Calu3 (cell line): ENCODE results near the gene ACOX1. TPM values are rescaled to one million over a fixed set of nuclear protein-coding genes. Genes with fewer than 3 reads are reported as not detected.

Source experiments
- BruUV-seq: library from RNA; stranded (reverse); fragments of 400-500 nt; replicated peaks from 2 replicates; lab custom pipeline; 2021; lab: Mats Ljungman, UMichigan
- CTCF ChIA-PET: fragments of 300-600 bp; sonication (Branson Sonifier 250); formaldehyde crosslinking; loops from one replicate; lab custom pipeline; 2022; ENCODE audit warnings: antibody characterized with exemption; lab: Charles Lee
- DNase-seq: peaks from one replicate; pipeline ENCODE4 v3.0.0; 2022
- H3K27ac Mint-ChIP-seq: one replicate; pipeline ENCODE4 v1.8.0; 2022; ENCODE audit warnings: mixed read lengths; ENCODE audit not compliant: unreplicated experiment
- H3K27me3 Mint-ChIP-seq: one replicate; pipeline ENCODE4 v1.8.0; 2022; ENCODE audit warnings: mixed read lengths; ENCODE audit not compliant: unreplicated experiment
- H3K36me3 Mint-ChIP-seq: one replicate; pipeline ENCODE4 v1.8.0; 2022; ENCODE audit warnings: mild to moderate bottlenecking, moderate library complexity, mixed read lengths; ENCODE audit not compliant: insufficient read depth, unreplicated experiment
- H3K4me1 Mint-ChIP-seq: one replicate; pipeline ENCODE4 v1.8.0; 2022; ENCODE audit warnings: mild to moderate bottlenecking, low read depth, mixed read lengths; ENCODE audit not compliant: unreplicated experiment
- H3K4me3 Mint-ChIP-seq: one replicate; pipeline ENCODE4 v1.8.0; 2022; ENCODE audit warnings: mild to moderate bottlenecking, low read depth, moderate library complexity, mixed read lengths; ENCODE audit not compliant: unreplicated experiment
- H3K9me3 Mint-ChIP-seq: one replicate; pipeline ENCODE4 v1.8.0; 2022; ENCODE audit warnings: low read depth, mixed read lengths; ENCODE audit not compliant: unreplicated experiment
- CTCF ChIP-seq: fragments of 200-600 bp; IDR thresholded peaks from one replicate; pipeline ENCODE4 v1.8.0; 2022; ENCODE audit warnings: antibody characterized with exemption; ENCODE audit not compliant: unreplicated experiment
- intact Hi-C: fragments of 100-400 bp; cut with micrococcal nuclease; formaldehyde crosslinking; loops from one replicate; pipeline ENCODE4 v1.10.0; 2022; ENCODE audit not compliant: unreplicated experiment
- total RNA-seq: library from RNA; stranded (reverse); gene quantifications from 2 replicates; pipeline ENCODE4 v1.2.3, GENCODE V29; 2022

ACOX1 gene
- total RNA-seq, 1 experiment from 2014 or later = 53.1 TPM

GRCh38 chr17:75983501-75984181 lies 4.7 kb upstream of the ACOX1 start:
- no TSS peak for BruUV-seq
- H3K4me3 Mint-ChIP-seq = peak overlapping the region; percentile 40
- H3K27ac Mint-ChIP-seq = peak overlapping the region; percentile 81
- intact Hi-C loops = no loop called here
- H3K9me3 Mint-ChIP-seq = no peaks in the 10 kb centered on the region
- DNase-seq = peak; percentile 75
- no peaks in the 10 kb centered on the region for H3K27me3 Mint-ChIP-seq
- peaks cover 42% of the 10 kb centered on the region for H3K36me3 Mint-ChIP-seq
- peaks cover 41% of the 10 kb centered on the region for H3K4me1 Mint-ChIP-seq
- CTCF ChIA-PET = interaction anchor here (1.1 to 2.0 kb wide), 2 partner anchors 16 to 22 kb away, joined by 3 to 5 read pairs; no protein-coding TSS in a partner anchor
- TF ChIP-seq CTCF = no peak

- peaks cover 47% of the 10 kb centered on the region for H3K4me1 Mint-ChIP-seq
Observed at GRCh38 chr17:75981019-75981615, 2.2 kb upstream of the ACOX1 start.

GRCh38 chr17:75980188-75981018 lies 1.4 kb upstream of the ACOX1 start:
- CTCF ChIA-PET = interaction anchor here (0.6 to 1.3 kb wide), 6 partner anchors 14 to 389 kb away, joined by 3 to 6 read pairs (median 3); partner anchors contain the start of gene FBF1
- no peak for TF ChIP-seq CTCF
- H3K4me3 Mint-ChIP-seq = peak overlapping the region; percentile 79
- no peak for DNase-seq
- intact Hi-C loops = no loop called here
- H3K4me1 Mint-ChIP-seq = peaks cover 55% of the 10 kb centered on the region
- peak overlapping the region; percentile 95 for H3K27ac Mint-ChIP-seq
- no peaks in the 10 kb centered on the region for H3K27me3 Mint-ChIP-seq
- peaks cover 59% of the 10 kb centered on the region for H3K36me3 Mint-ChIP-seq
- no TSS peak for BruUV-seq
- H3K9me3 Mint-ChIP-seq = no peaks in the 10 kb centered on the region

More at GRCh38 chr17:75981019-75981615, 2.2 kb upstream of the ACOX1 start:
- no peak for DNase-seq
- no peaks in the 10 kb centered on the region for H3K27me3 Mint-ChIP-seq
- peaks cover 56% of the 10 kb centered on the region for H3K36me3 Mint-ChIP-seq
- no peak for TF ChIP-seq CTCF
- CTCF ChIA-PET = interaction anchor here (0.6 to 1.4 kb wide), 5 partner anchors 11 to 890 kb away, joined by 3 read pairs; partner anchors contain the start of gene FBF1
- intact Hi-C loops = no loop called here
- peak overlapping the region; percentile 95 for H3K27ac Mint-ChIP-seq
- H3K4me3 Mint-ChIP-seq = peak overlapping the region; percentile 79
- BruUV-seq = no TSS peak
- H3K9me3 Mint-ChIP-seq = no peaks in the 10 kb centered on the region

- Mint-ChIP-seq H3K27me3 (no peaks in the 10 kb centered on the region), H3K36me3 (peaks cover 59% of the 10 kb centered on the region)
- CTCF ChIA-PET = interaction anchor here (0.7 to 1.3 kb wide), 4 partner anchors 14 to 390 kb away, joined by 3 to 6 read pairs (median 3); partner anchors contain the start of gene FBF1
Observed at GRCh38 chr17:75979705-75980187, 780 bp upstream of the ACOX1 start.

More at GRCh38 chr17:75979705-75980187, 780 bp upstream of the ACOX1 start:
- no peak for DNase-seq
- Mint-ChIP-seq H3K27ac (peak overlapping the region; percentile 95), H3K9me3 (no peaks in the 10 kb centered on the region), H3K4me3 (peak overlapping the region; percentile 79), H3K4me1 (peaks cover 54% of the 10 kb centered on the region)
- intact Hi-C loops = no loop called here
- TSS peak; percentile 77 for BruUV-seq
- no peak for TF ChIP-seq CTCF
